Activated CD4-positive, alpha-beta T cell treated with anti-CD3 and anti-CD28 coated beads for 36 hours (primary cell): ENCODE measurements around the gene NECTIN2. TPM values are rescaled to one million over a fixed set of nuclear protein-coding genes. Genes with fewer than 3 reads are reported as not detected.

Source experiments
- total RNA-seq, 2 experiments: library from RNA; stranded (reverse); gene quantifications; one replicate each; pipeline ENCODE4 v1.2.3, GENCODE V29; 2021

Gene NECTIN2
- total RNA-seq, 2 experiments from 2014 or later = 0.80 to 0.93 TPM

Other genes with a start within 250 kb of the NECTIN2 start
- not detected for gene IGSF23, start 232.7 kb upstream of the NECTIN2 start, total RNA-seq
- gene PVR, start 202.4 kb upstream of the NECTIN2 start, total RNA-seq = 10 to 100 TPM; 10.9 to 11.3 TPM
- under 1 TPM; 0.56 to 0.73 TPM for gene CEACAM19, start 174.8 kb upstream of the NECTIN2 start, total RNA-seq
- not detected for gene CEACAM16, start 147.1 kb upstream of the NECTIN2 start, total RNA-seq
- 10 to 100 TPM; 56.2 to 81.5 TPM for gene BCL3, start 97.6 kb upstream of the NECTIN2 start, total RNA-seq
- not detected for gene CBLC, start 68.4 kb upstream of the NECTIN2 start, total RNA-seq
- not detected for gene BCAM, start 37.2 kb upstream of the NECTIN2 start, total RNA-seq
- gene TOMM40, start 45.0 kb downstream of the NECTIN2 start, total RNA-seq = 100 to 1,000 TPM; 120 to 132 TPM
- under 1 TPM; 0.55 to 0.70 TPM for gene APOE, start 59.5 kb downstream of the NECTIN2 start, total RNA-seq
- 1 to 10 TPM; 2.8 to 2.9 TPM for gene APOC1, start 68.3 kb downstream of the NECTIN2 start, total RNA-seq
- gene APOC4, start 95.9 kb downstream of the NECTIN2 start, total RNA-seq = not detected
- gene APOC2, start 99.8 kb downstream of the NECTIN2 start, total RNA-seq = not detected
- gene CLPTM1, start 109.1 kb downstream of the NECTIN2 start, total RNA-seq = 10 to 100 TPM; 41.6 to 44.1 TPM
- 10 to 100 TPM; 43.8 to 51.2 TPM for gene RELB, start 155.2 kb downstream of the NECTIN2 start, total RNA-seq
- gene CLASRP, start 192.7 kb downstream of the NECTIN2 start, total RNA-seq = 100 to 1,000 TPM; 101 to 103 TPM
- 1 to 10 TPM; 3.1 to 4.8 TPM for gene ZNF296, start 230.2 kb downstream of the NECTIN2 start, total RNA-seq
- 10 to 100 TPM; 35.4 to 35.5 TPM for gene GEMIN7, start 233.0 kb downstream of the NECTIN2 start, total RNA-seq
- 10 to 100 TPM; 12.5 to 14.1 TPM for gene PPP1R37, start 246.9 kb downstream of the NECTIN2 start, total RNA-seq